Ovary (tissue), 10 donors: ENCODE measurements around the gene TBC1D26. TPM values are rescaled to one million over a fixed set of nuclear protein-coding genes. Genes with fewer than 3 reads are reported as not detected.
"Not testable (repeated sequence)": the region's sequence is repeated elsewhere in the genome, so short reads cannot be mapped to it uniquely, and the experiment has no call there.

Source experiments
- DNase-seq, 5 donors: peaks; one replicate each; pipeline ENCODE4 v3.0.0-alpha.2; 2019 to 2020
- H3K27ac ChIP-seq, 2 donors: fragments of 200-600 bp; one replicate each; pipeline versions ENCODE4 v1.5.1 to v1.8.0; 2019 to 2022
- H3K27me3 ChIP-seq: fragments of 200-600 bp; one replicate; pipeline ENCODE4 v1.8.0; 2022
- H3K36me3 ChIP-seq: fragments of 200-600 bp; sonication (generic); one replicate; pipeline ENCODE4 v1.5.1; 2019
- H3K4me1 ChIP-seq: one replicate; pipeline ENCODE4 v1.8.1; 2013; ENCODE audit warnings: mild to moderate bottlenecking, moderate library complexity; ENCODE audit not compliant: insufficient read depth
- H3K4me3 ChIP-seq: fragments of 200-600 bp; sonication (generic); one replicate; pipeline ENCODE4 v1.5.1; 2017
- H3K9me3 ChIP-seq, 2 donors: fragments of 200-600 bp in 1 of 2; sonication (generic) in 1 of 2; one replicate each; pipeline versions ENCODE4 v1.5.1 to v1.8.1; 2013 to 2019; ENCODE audit warnings: mild to moderate bottlenecking in 1 of 2, moderate library complexity in 1 of 2
- POLR2A ChIP-seq: fragments of 450-650 bp; IDR thresholded peaks from one replicate; pipeline ENCODE4 v1.6.1; 2017; ENCODE audit warnings: antibody characterized with exemption, mild to moderate bottlenecking, moderate library complexity
- WGBS, 3 donors: extraction: QIAGEN DNeasy Blood & Tissue Kit in 1 of 3; methylation state at CpG; one replicate each; pipeline versions ENCODE4 v1.1.5 to v1.1.7; 2013 to 2017; 5-methylcytosine and 5-hydroxymethylcytosine counted together
- intact Hi-C, 4 donors: fragments of 100-400 bp; cut with DNase I; formaldehyde crosslinking; loops; one replicate each; pipeline versions ENCODE4 v1.11.0 to v1.15.1; 2022 to 2023
- long read RNA-seq, 3 donors: library from polyadenylated mRNA in 2 of 3; unstranded in 2 of 3; transcript quantifications; one replicate each; pipeline ENCODE4 v2.0.0 and lab custom pipeline, GENCODE V29; 2021 to 2026
- polyA plus RNA-seq, 2 donors: library from polyadenylated mRNA; stranded (reverse); fragments of 200-250 nt in 1 of 2; fragments of 350-450 nt in 1 of 2; fragmentation: Illumina TruSeq in 1 of 2; extraction: RNeasy Lipid Tissue Mini Kit (QIAGEN cat#74804) in 1 of 2; gene quantifications; one replicate each; pipeline ENCODE4 v1.2.3, GENCODE V29; 2013 to 2014
- total RNA-seq, 7 donors: library from RNA; depleted of rRNA in 2 of 7; stranded (reverse); fragments of >200 nt in 2 of 7; fragmentation: NEBNext Ultra II Directional in 3 of 7; extraction: Animal tissue kit (Norgen Biotek cat#: 25700) in 3 of 7; gene quantifications; one replicate each; pipeline versions ENCODE4 v1.1.0 to v1.2.4, GENCODE V29; 2016 to 2023
- donor health status: DM: no; HTN: no; CAD: no; lungs with moderate emphysema.
- donor health status: DM: no; HTN: no; CAD: no.
- donor health status: Bipolar disorder and iron deficiency.
- donor health status: DM: yes; HTN: yes; CAD: no.
- donor health status: DM: no; HTN: no; CAD: no.
- donor health status: DM: yes; HTN: yes; CAD: no.

The TBC1D26 gene
- under 1 TPM in 5 of 7 donors, not detected in 2; 0.32 to 0.69 (median 0.38) TPM for total RNA-seq
- under 1 TPM in 1 of 2 donors, not detected in 1; 0.08 TPM for polyA plus RNA-seq
- long read RNA-seq, donor 1, result 0 reads
- long read RNA-seq, donor 2, result 0 reads
- long read RNA-seq, donor 3, result 0 reads

- DNase-seq, intact Hi-C loops, H3K4me3 ChIP-seq, H3K27me3 ChIP-seq, H3K9me3 ChIP-seq, H3K4me1 ChIP-seq, H3K36me3 ChIP-seq, H3K27ac ChIP-seq: not testable (repeated sequence)
- WGBS, 3 donors, result 79 to 91% (median 80%) methylated on average over 2 to 9 of the region's 10 CpGs
Observed at GRCh38 chr17:15731900-15732299, at the start of gene TBC1D26. TSS of gene TBC1D26 (plus strand) at chr17:15732283. CDS start at chr17:15735349, 3,066 bp downstream.

DNA sequence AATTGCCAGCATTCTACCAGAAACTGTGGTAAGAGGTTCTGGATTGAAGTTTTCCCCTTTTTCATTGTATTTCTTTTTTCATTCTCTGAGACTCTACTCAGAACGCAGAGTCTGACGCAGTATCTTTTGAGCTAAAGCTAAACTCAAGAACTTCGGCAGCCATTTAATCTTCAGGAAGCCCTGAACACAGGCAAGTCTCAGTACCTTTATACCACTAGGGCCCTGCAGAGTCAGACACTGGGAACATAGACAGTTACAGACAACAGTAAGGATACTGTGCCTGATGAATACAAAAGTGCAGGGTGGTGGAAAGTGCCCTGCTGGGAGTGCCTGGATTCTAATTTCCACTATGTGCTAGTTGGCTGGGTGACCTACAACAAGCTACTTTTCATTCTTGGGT, 48.9 kb upstream of the TBC1D26 start:
- H3K4me3 ChIP-seq, H3K36me3 ChIP-seq, intact Hi-C loops, H3K9me3 ChIP-seq, H3K4me1 ChIP-seq, H3K27ac ChIP-seq, DNase-seq, H3K27me3 ChIP-seq: not testable (repeated sequence)
- 94 to 97% (median 97%) methylated on average over 3 of the region's 3 CpGs for WGBS, 3 donors

DNA sequence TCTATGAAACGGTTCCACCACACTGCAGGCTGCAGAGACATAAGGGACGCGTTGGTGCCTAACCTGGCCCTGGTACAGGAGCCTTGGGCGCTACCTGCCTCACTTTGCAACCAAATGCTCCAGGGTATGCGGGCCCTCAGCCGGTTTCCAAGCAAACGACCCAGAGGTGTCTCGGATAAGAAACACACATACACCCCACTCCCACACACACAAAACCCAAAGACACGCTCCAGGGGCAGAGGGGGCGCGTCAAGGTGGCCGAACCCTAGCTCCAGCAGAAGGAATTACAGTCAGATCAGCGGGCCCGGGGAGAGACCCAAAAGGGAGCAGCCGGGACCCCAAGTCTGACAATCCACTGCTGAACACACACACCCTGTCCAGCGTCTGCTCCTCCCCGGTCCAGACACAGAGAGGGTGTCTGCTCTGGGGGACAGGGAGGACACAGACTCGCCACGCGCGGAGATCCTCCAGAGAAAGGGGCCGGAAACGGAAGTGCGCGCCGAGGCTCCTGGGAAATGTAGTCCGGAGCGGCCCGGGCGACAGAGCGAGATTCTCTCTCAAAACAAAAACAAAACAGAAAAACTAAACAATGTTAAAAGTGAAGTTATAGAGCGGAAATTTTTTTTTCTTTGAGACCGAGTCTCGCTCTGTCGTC, 48.1 kb upstream of the TBC1D26 start, which contains the start of gene TRIM16:
TSS of gene TRIM16 (minus strand) at position 488 of the 655 bp plus-strand sequence. CDS start 32,702 bp downstream, outside the sequence.
- H3K27ac ChIP-seq, H3K36me3 ChIP-seq, H3K27me3 ChIP-seq, H3K4me1 ChIP-seq, H3K9me3 ChIP-seq, intact Hi-C loops: not testable (repeated sequence)
- peak within 1 kb of the TSS; percentile 54 for H3K4me3 ChIP-seq
- peak; percentile 71 to 88 (median 80) for DNase-seq
- 1% methylated on average over 30 to 35 of the region's 35 CpGs for WGBS, 3 donors
- peak; percentile 12 for TF ChIP-seq POLR2A

GRCh38 chr17:15687494-15687893, 44.6 kb upstream of the TBC1D26 start:
- H3K9me3 ChIP-seq, intact Hi-C loops, H3K27me3 ChIP-seq, H3K27ac ChIP-seq, DNase-seq, H3K4me3 ChIP-seq, H3K36me3 ChIP-seq, H3K4me1 ChIP-seq: not testable (repeated sequence)
- WGBS, 3 donors, result 95 to 100% (median 100%) methylated on average over 1 of the region's 1 CpG

DNA sequence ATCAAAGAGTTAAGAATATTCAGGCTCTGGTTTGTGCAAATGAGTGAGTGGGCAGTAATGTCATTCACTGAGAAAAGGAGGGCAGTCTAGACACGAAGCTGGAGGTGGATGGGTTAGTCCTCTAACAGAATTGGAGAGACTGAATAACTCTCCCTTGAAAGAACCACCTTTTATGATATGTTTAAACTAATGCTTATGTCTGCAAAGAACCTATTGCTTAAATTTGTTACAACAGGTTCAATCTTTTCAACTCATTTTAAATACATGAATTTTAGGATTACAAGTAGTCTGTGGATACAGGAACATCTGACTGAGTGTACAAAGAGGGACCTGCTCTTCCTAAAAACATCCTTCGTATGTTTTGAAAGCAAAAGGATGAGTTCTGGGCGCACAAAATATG, 33.1 kb upstream of the TBC1D26 start:
- H3K27me3 ChIP-seq, H3K27ac ChIP-seq, H3K9me3 ChIP-seq, intact Hi-C loops, DNase-seq, H3K36me3 ChIP-seq, H3K4me1 ChIP-seq: not testable (repeated sequence)
- 0 to 9% (median 3%) methylated on average over 1 to 3 of the region's 3 CpGs for WGBS, 3 donors
- peak overlapping the region; percentile 58 for H3K4me3 ChIP-seq

- H3K4me1 ChIP-seq, H3K27me3 ChIP-seq, intact Hi-C loops, H3K9me3 ChIP-seq, H3K36me3 ChIP-seq: not testable (repeated sequence)
- peak within 1 kb of the TSS in 1 of 2 donors; percentile 26 for H3K27ac ChIP-seq
- peak within 1 kb of the TSS; percentile 58 for H3K4me3 ChIP-seq
- 0% methylated on average over 36 to 44 of the region's 44 CpGs for WGBS, 3 donors
- peak; percentile 77 for TF ChIP-seq POLR2A
- DNase-seq, result peak; percentile 98 to 100 (median 99)
Observed at GRCh38 chr17:15699413-15699924, 32.6 kb upstream of the TBC1D26 start, which contains the start of gene ZNF286A. TSS of gene ZNF286A (plus strand) at chr17:15699752. CDS start at chr17:15700330, 578 bp downstream.

DNA sequence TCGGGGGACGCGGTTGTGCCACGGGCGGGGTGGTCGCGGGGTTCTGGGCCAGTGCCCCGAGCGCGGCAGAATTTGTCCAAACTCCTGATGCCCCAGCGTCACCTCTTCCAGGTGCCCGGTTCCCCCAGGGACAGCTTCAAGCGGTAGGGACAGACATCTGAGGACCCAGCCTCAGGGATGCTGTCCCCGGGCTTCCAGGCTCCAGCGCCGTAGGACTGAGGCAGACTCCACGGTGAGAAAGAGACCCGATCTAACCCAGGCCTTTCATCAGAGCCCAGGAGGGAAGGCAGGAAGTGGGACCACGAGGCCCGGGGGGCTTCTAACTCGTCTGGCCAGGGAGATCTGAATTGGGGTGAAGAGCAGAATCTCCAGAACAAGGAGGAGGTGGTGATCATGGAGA, 32.1 kb upstream of the TBC1D26 start:
- H3K27ac ChIP-seq, result peak overlapping the region in 1 of 2 donors; percentile 26
- WGBS, 3 donors, result 0% methylated on average over 13 of the region's 21 CpGs; no CpG with 5 or more reads in 2 of the 3 donors
- intact Hi-C loops, result not testable (repeated sequence)

DNA sequence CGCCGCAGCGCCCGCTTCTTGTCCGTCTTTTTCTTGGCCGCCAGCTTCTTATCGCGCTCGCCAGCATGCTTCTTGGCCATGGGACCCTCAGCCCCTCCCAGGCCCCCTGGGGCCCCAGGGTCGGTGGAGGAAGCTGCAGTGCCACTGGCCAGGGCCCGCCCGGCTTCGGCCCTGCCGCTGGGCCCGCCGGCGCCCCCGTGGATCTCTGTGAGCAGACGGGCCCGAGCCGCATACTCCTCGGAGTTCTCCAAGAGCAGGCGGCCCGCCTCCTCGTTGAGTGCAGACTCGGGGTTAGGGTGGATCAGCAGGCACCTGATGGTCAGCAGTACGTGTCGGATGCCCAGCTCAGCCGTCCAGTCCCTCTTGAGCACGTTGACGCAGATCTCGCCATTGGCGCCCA, 27.8 kb upstream of the TBC1D26 start:
- intact Hi-C loops, H3K27ac ChIP-seq, H3K4me1 ChIP-seq, H3K27me3 ChIP-seq, H3K4me3 ChIP-seq, H3K36me3 ChIP-seq, H3K9me3 ChIP-seq, DNase-seq: not testable (repeated sequence)
- 94 to 97% (median 95%) methylated on average over 15 to 25 of the region's 33 CpGs for WGBS, 3 donors

More for the DNA sequence above, 32.1 kb upstream of the TBC1D26 start:
- H3K36me3 ChIP-seq, H3K27me3 ChIP-seq, DNase-seq, H3K4me1 ChIP-seq, H3K9me3 ChIP-seq: not testable (repeated sequence)
- peak overlapping the region; percentile 58 for H3K4me3 ChIP-seq

GRCh38 chr17:15704813-15705212, 27.3 kb upstream of the TBC1D26 start:
- intact Hi-C loops, DNase-seq, H3K4me3 ChIP-seq, H3K27me3 ChIP-seq, H3K36me3 ChIP-seq, H3K27ac ChIP-seq, H3K9me3 ChIP-seq, H3K4me1 ChIP-seq: not testable (repeated sequence)
- 98% methylated on average over 32 of the region's 32 CpGs for WGBS, 3 donors

- H3K27me3 ChIP-seq, H3K36me3 ChIP-seq, intact Hi-C loops, H3K27ac ChIP-seq, H3K4me3 ChIP-seq, H3K4me1 ChIP-seq, DNase-seq, H3K9me3 ChIP-seq: not testable (repeated sequence)
- WGBS, 3 donors, result 65 to 99% (median 99%) methylated on average over 3 of the region's 3 CpGs
Observed at GRCh38 chr17:15708879-15709278, 23.2 kb upstream of the TBC1D26 start.

DNA sequence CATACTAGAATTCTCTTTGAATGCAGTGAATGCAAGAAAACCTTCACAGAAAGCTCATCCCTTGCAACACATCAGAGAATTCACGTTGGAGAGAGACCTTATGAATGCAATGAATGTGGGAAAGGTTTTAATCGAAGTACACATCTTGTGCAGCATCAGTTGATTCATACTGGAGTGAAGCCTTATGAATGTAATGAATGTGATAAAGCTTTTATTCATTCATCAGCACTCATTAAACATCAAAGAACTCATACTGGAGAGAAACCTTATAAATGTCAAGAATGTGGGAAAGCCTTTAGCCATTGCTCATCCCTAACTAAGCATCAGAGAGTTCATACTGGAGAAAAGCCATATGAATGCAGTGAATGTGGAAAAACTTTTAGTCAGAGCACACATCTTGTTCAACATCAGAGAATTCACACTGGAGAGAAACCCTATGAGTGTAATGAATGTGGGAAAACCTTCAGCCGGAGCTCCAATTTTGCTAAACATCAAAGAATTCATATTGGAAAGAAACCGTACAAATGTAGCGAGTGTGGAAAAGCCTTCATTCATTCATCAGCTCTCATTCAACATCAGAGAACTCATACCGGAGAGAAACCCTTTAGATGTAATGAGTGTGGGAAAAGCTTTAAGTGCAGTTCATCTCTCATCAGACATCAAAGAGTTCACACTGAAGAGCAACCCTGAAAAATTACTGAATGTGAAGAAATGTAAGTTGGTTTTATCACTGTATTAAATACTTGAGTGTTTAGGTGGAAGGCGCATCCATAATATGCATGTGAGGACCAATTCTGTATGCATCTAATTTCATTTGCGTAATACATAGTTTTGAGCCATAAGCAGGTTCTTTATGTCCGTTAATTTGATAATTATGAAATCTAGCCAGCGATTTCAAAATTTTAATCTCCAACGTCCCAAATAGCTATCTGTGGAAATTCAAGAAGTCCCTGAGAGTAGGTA, 15.2 kb upstream of the TBC1D26 start:
- H3K36me3 ChIP-seq, H3K9me3 ChIP-seq, intact Hi-C loops, H3K4me1 ChIP-seq, H3K27ac ChIP-seq, DNase-seq, H3K27me3 ChIP-seq, H3K4me3 ChIP-seq: not testable (repeated sequence)
- 96 to 97% (median 96%) methylated on average over 11 of the region's 11 CpGs for whole genome bisulfite sequencing, 3 donors
